GM23248 (cell line): ENCODE results near the gene BPIFB6.

Experiments used
- EZH2 ChIP-seq: fragments of 200-600 bp; sonication (generic); IDR thresholded peaks from 2 replicates; pipeline ENCODE4 v1.6.1; 2018; ENCODE audit warnings: antibody characterized with exemption, mild to moderate bottlenecking; ENCODE audit not compliant: insufficient read depth, poor library complexity, severe bottlenecking
- EZH2phosphoT487 ChIP-seq: fragments of 200-600 bp; sonication (generic); IDR thresholded peaks from 2 replicates; pipeline ENCODE4 v1.6.1; 2018; ENCODE audit warnings: antibody characterized with exemption, moderate library complexity, mild to moderate bottlenecking, low read depth; ENCODE audit not compliant: insufficient read depth

- TF ChIP-seq EZH2, result no peak
- no peak for TF ChIP-seq EZH2phosphoT487
These were observed 45.0 kb upstream of the BPIFB6 start for GRCh38 chr20:32986331-32986966.
